ENCODE measurements around the gene AGAP1.

The AGAP1 gene

GRCh38 chr2:236103981-236104380 lies 610.1 kb downstream of the AGAP1 start:
- Mint-ChIP-seq H3K9me3 (no peaks in the 10 kb centered on the region), H3K4me3 (no peak overlapping the region), H3K4me1 (no peaks in the 10 kb centered on the region), H3K27ac (no peak overlapping the region), H3K27me3 (peaks cover 5% of the 10 kb centered on the region), H3K36me3 (ENCODE audit: low read depth) (no peaks in the 10 kb centered on the region)
- DNase-seq, result no peak
- no peak for ATAC-seq

GRCh38 chr2:236105955-236106607 lies 612.2 kb downstream of the AGAP1 start:
- no peaks in the 10 kb centered on the region for H3K4me1 Mint-ChIP-seq

GRCh38 chr2:236106761-236107160 lies 612.9 kb downstream of the AGAP1 start:
- Mint-ChIP-seq H3K4me1 (no peaks in the 10 kb centered on the region), H3K4me3 (no peak overlapping the region)
- ATAC-seq, result no peak

More at GRCh38 chr2:236105955-236106607, 612.2 kb downstream of the AGAP1 start:
- Mint-ChIP-seq H3K9me3 (no peaks in the 10 kb centered on the region), H3K27ac (no peak overlapping the region), H3K27me3 (peaks cover 5% of the 10 kb centered on the region), H3K36me3 (ENCODE audit: low read depth) (no peaks in the 10 kb centered on the region), H3K4me3 (no peak overlapping the region)
- no peak for DNase-seq
- no peak for ATAC-seq

GRCh38 chr2:236107536-236107935 lies 613.7 kb downstream of the AGAP1 start:
- Mint-ChIP-seq H3K27me3 (peaks cover 5% of the 10 kb centered on the region), H3K36me3 (ENCODE audit: low read depth) (no peaks in the 10 kb centered on the region), H3K27ac (no peak overlapping the region), H3K4me1 (peaks cover 2% of the 10 kb centered on the region), H3K9me3 (no peaks in the 10 kb centered on the region), H3K4me3 (no peak overlapping the region)
- ATAC-seq (no peak), DNase-seq (no peak)

More at GRCh38 chr2:236106761-236107160, 612.9 kb downstream of the AGAP1 start:
- H3K36me3 Mint-ChIP-seq (ENCODE audit: low read depth), result no peaks in the 10 kb centered on the region
- no peak for DNase-seq
- peaks cover 5% of the 10 kb centered on the region for H3K27me3 Mint-ChIP-seq
- H3K27ac Mint-ChIP-seq, result no peak overlapping the region
- H3K9me3 Mint-ChIP-seq, result no peaks in the 10 kb centered on the region

GRCh38 chr2:236107942-236108625 lies 614.2 kb downstream of the AGAP1 start:
- peaks cover 2% of the 10 kb centered on the region for H3K4me1 Mint-ChIP-seq
- peaks cover 5% of the 10 kb centered on the region for H3K27me3 Mint-ChIP-seq
- no peaks in the 10 kb centered on the region for H3K9me3 Mint-ChIP-seq
- no peak overlapping the region for H3K4me3 Mint-ChIP-seq
- DNase-seq (no peak), ATAC-seq (no peak)
- no peaks in the 10 kb centered on the region for H3K36me3 Mint-ChIP-seq (ENCODE audit: low read depth)
- no peak overlapping the region for H3K27ac Mint-ChIP-seq

GRCh38 chr2:236109061-236109460 lies 615.2 kb downstream of the AGAP1 start:
- ATAC-seq, result no peak
- Mint-ChIP-seq H3K4me1 (peaks cover 2% of the 10 kb centered on the region), H3K27ac (no peak overlapping the region), H3K36me3 (ENCODE audit: low read depth) (no peaks in the 10 kb centered on the region), H3K9me3 (no peaks in the 10 kb centered on the region), H3K4me3 (no peak overlapping the region), H3K27me3 (peaks cover 5% of the 10 kb centered on the region)
- DNase-seq, result no peak

GRCh38 chr2:236109473-236109872 lies 615.6 kb downstream of the AGAP1 start:
- Mint-ChIP-seq H3K27ac (no peak overlapping the region), H3K36me3 (ENCODE audit: low read depth) (no peaks in the 10 kb centered on the region), H3K4me3 (no peak overlapping the region), H3K9me3 (no peaks in the 10 kb centered on the region), H3K4me1 (peaks cover 2% of the 10 kb centered on the region), H3K27me3 (peaks cover 5% of the 10 kb centered on the region)
- no peak for ATAC-seq
- no peak for DNase-seq

GRCh38 chr2:236112466-236112865 lies 618.6 kb downstream of the AGAP1 start:
- peaks cover 5% of the 10 kb centered on the region for H3K27me3 Mint-ChIP-seq
- H3K4me1 Mint-ChIP-seq, result peaks cover 2% of the 10 kb centered on the region
- no peaks in the 10 kb centered on the region for H3K36me3 Mint-ChIP-seq (ENCODE audit: low read depth)
- no peak overlapping the region for H3K4me3 Mint-ChIP-seq
- DNase-seq (no peak), ATAC-seq (no peak)
- H3K27ac Mint-ChIP-seq, result no peak overlapping the region
- H3K9me3 Mint-ChIP-seq, result no peaks in the 10 kb centered on the region

GRCh38 chr2:236113425-236113824 lies 619.6 kb downstream of the AGAP1 start:
- Mint-ChIP-seq H3K4me3 (no peak overlapping the region), H3K9me3 (no peaks in the 10 kb centered on the region), H3K36me3 (ENCODE audit: low read depth) (no peaks in the 10 kb centered on the region), H3K27me3 (peaks cover 2% of the 10 kb centered on the region), H3K27ac (no peak overlapping the region), H3K4me1 (peaks cover 2% of the 10 kb centered on the region)
- no peak for DNase-seq
- no peak for ATAC-seq

GRCh38 chr2:236113948-236114347 lies 620.1 kb downstream of the AGAP1 start:
- ATAC-seq, result no peak
- no peak overlapping the region for H3K4me3 Mint-ChIP-seq

GRCh38 chr2:236114959-236115358 lies 621.1 kb downstream of the AGAP1 start:
- H3K36me3 Mint-ChIP-seq (ENCODE audit: low read depth), result no peaks in the 10 kb centered on the region
- H3K9me3 Mint-ChIP-seq, result no peaks in the 10 kb centered on the region
- peaks cover 2% of the 10 kb centered on the region for H3K4me1 Mint-ChIP-seq
- ATAC-seq (no peak), DNase-seq (no peak)
- no peak overlapping the region for H3K4me3 Mint-ChIP-seq
- H3K27me3 Mint-ChIP-seq, result peaks cover 2% of the 10 kb centered on the region
- no peak overlapping the region for H3K27ac Mint-ChIP-seq

More at GRCh38 chr2:236113948-236114347, 620.1 kb downstream of the AGAP1 start:
- Mint-ChIP-seq H3K9me3 (no peaks in the 10 kb centered on the region), H3K36me3 (ENCODE audit: low read depth) (no peaks in the 10 kb centered on the region), H3K27ac (no peak overlapping the region), H3K4me1 (peaks cover 2% of the 10 kb centered on the region), H3K27me3 (no peaks in the 10 kb centered on the region)
- no peak for DNase-seq

- peaks cover under 1% of the 10 kb centered on the region for H3K4me1 Mint-ChIP-seq
- peaks cover 2% of the 10 kb centered on the region for H3K27me3 Mint-ChIP-seq
- H3K36me3 Mint-ChIP-seq (ENCODE audit: low read depth), result no peaks in the 10 kb centered on the region
- no peaks in the 10 kb centered on the region for H3K9me3 Mint-ChIP-seq
- H3K27ac Mint-ChIP-seq, result no peak overlapping the region
- DNase-seq (no peak), ATAC-seq (no peak)
- no peak overlapping the region for H3K4me3 Mint-ChIP-seq
These were observed 623.6 kb downstream of the AGAP1 start for GRCh38 chr2:236117401-236117800.

- no peak overlapping the region for H3K27ac Mint-ChIP-seq
- no peaks in the 10 kb centered on the region for H3K4me1 Mint-ChIP-seq
- ATAC-seq (no peak), DNase-seq (no peak)
- no peaks in the 10 kb centered on the region for H3K9me3 Mint-ChIP-seq
- no peak overlapping the region for H3K4me3 Mint-ChIP-seq
- H3K27me3 Mint-ChIP-seq, result peaks cover 2% of the 10 kb centered on the region
- no peaks in the 10 kb centered on the region for H3K36me3 Mint-ChIP-seq (ENCODE audit: low read depth)
These were observed 624.0 kb downstream of the AGAP1 start for GRCh38 chr2:236117861-236118269.

- no peak overlapping the region for H3K27ac Mint-ChIP-seq
- no peaks in the 10 kb centered on the region for H3K4me1 Mint-ChIP-seq
- no peak overlapping the region for H3K4me3 Mint-ChIP-seq
- no peak for ATAC-seq
- no peak for DNase-seq
- H3K9me3 Mint-ChIP-seq, result no peaks in the 10 kb centered on the region
- H3K27me3 Mint-ChIP-seq, result peaks cover 2% of the 10 kb centered on the region
- H3K36me3 Mint-ChIP-seq (ENCODE audit: low read depth), result no peaks in the 10 kb centered on the region
These were observed 625.2 kb downstream of the AGAP1 start for GRCh38 chr2:236119003-236119402.

- Mint-ChIP-seq H3K9me3 (no peaks in the 10 kb centered on the region), H3K4me3 (no peak overlapping the region), H3K4me1 (no peaks in the 10 kb centered on the region), H3K36me3 (ENCODE audit: low read depth) (no peaks in the 10 kb centered on the region), H3K27me3 (peaks cover 2% of the 10 kb centered on the region), H3K27ac (no peak overlapping the region)
- ATAC-seq (no peak), DNase-seq (no peak)
These were observed 625.6 kb downstream of the AGAP1 start for GRCh38 chr2:236119476-236119875.
